Effector memory CD8-positive, alpha-beta T cell (primary cell): Measurements from ENCODE around the gene GARNL3.

Experiments used
- ATAC-seq: fragments of 150-1000 bp; cut with Tn5 transposase; replicated peaks from 2 replicates; pipeline ENCODE4 v1.10.0; 2021; ENCODE audit warnings: mild to moderate bottlenecking, moderate library complexity
- DNase-seq, 3 experiments: peaks; one replicate each; pipeline ENCODE4 v3.0.0; 2021
- H3K27ac Mint-ChIP-seq, 2 donors: one replicate each; pipeline ENCODE4 v1.8.0; 2022; ENCODE audit warnings: mild to moderate bottlenecking in 2 of 2, mixed read lengths in 2 of 2, moderate library complexity in 2 of 2
- H3K27me3 Mint-ChIP-seq, 2 donors: one replicate each; pipeline ENCODE4 v1.8.0; 2022; ENCODE audit warnings: mixed read lengths in 2 of 2
- H3K36me3 Mint-ChIP-seq: one replicate; pipeline ENCODE4 v1.8.0; 2022; ENCODE audit warnings: mild to moderate bottlenecking, moderate library complexity, mixed read lengths; ENCODE audit not compliant: insufficient read depth
- H3K4me1 Mint-ChIP-seq, 2 donors: one replicate each; pipeline ENCODE4 v1.8.0; 2022; ENCODE audit warnings: low read depth in 2 of 2, mixed read lengths in 2 of 2
- H3K4me3 Mint-ChIP-seq, 2 donors: one replicate each; pipeline ENCODE4 v1.8.0; 2022; ENCODE audit warnings: mild to moderate bottlenecking in 2 of 2, mixed read lengths in 2 of 2, moderate library complexity in 2 of 2
- H3K9me3 Mint-ChIP-seq, 2 donors: one replicate each; pipeline ENCODE4 v1.8.0; 2022; ENCODE audit warnings: mixed read lengths in 2 of 2

The GARNL3 gene

DNA sequence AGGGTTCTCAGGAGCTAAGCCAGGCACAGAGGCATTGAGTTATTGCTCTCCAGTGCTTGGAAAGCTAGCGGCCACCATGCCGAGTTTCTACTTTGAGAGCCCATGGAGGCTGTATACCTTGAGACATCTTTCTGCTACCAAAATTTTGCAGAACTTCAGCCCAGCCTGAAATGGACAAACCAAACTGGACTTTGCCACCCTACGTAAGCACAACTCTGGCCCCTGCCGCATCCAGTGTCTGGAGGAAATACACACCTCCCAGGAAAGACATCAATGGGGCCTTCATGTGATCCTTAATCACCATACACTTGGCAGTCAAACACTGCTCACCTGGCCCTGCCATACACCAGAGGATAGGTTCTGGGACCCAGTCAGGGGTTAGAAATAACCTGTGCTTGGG, 27.8 kb downstream of the GARNL3 start:
- ATAC-seq (no peak), DNase-seq (no peak)
- Mint-ChIP-seq H3K27me3 (peaks cover 20 to 22% of the 10 kb centered on the region in 2 donors), H3K9me3 (no peaks in the 10 kb centered on the region), H3K27ac (no peak overlapping the region), H3K4me3 (no peak overlapping the region), H3K4me1 (peaks cover 0 to 2% of the 10 kb centered on the region in 2 donors), H3K36me3 (peaks cover 3% of the 10 kb centered on the region)

DNA sequence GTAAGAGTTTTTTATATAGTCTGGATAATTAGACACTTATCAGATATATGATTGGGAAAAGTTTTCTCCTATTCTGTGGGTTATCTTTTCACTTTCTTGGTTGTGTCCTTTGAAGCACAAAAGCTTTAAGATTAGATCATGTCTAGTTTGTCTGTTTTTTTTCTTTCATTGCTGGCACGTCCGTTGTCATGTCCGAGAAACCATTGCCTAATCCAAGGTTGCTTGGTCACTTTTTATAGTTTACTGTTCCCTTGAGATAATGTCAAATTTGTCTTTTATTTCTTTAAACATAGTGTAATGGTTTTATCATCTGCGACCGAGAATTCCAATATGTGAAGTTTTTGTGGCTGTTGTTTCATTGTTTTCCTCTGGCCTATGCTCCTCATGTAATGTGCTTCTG, 28.8 kb downstream of the GARNL3 start:
- DNase-seq = no peak
- Mint-ChIP-seq H3K27ac (no peak overlapping the region), H3K4me1 (peaks cover 0 to 2% of the 10 kb centered on the region in 2 donors), H3K9me3 (no peaks in the 10 kb centered on the region), H3K36me3 (peaks cover 3% of the 10 kb centered on the region), H3K27me3 (peaks cover 12% of the 10 kb centered on the region in 2 donors), H3K4me3 (no peak overlapping the region)
- ATAC-seq = no peak

DNA sequence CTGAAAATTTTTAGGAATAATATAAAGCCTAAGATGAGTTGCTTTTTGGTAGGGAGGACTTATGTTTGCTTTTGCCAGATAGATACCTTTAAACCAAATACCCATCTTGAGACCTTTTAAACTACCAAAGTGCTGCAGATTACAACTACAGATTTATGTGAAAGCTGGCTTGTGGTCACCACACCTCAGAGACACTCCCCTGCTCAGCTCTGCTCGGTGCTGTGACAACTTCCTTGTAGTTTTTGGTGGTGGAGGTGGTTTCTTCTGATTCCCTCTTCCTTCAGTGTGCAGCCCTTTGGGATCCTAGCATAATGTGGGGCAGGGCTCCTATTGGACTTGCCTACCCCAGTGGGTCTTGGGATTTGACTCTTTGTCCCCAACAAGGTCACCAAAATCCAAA, 29.2 kb downstream of the GARNL3 start:
- no peak overlapping the region for H3K4me3 Mint-ChIP-seq
- H3K4me1 Mint-ChIP-seq = peaks cover 0 to 2% of the 10 kb centered on the region in 2 donors
- H3K27me3 Mint-ChIP-seq = peaks cover 8 to 10% of the 10 kb centered on the region in 2 donors
- DNase-seq (no peak), ATAC-seq (no peak)
- no peaks in the 10 kb centered on the region for H3K9me3 Mint-ChIP-seq
- no peak overlapping the region for H3K27ac Mint-ChIP-seq
- H3K36me3 Mint-ChIP-seq = peaks cover 3% of the 10 kb centered on the region

DNA sequence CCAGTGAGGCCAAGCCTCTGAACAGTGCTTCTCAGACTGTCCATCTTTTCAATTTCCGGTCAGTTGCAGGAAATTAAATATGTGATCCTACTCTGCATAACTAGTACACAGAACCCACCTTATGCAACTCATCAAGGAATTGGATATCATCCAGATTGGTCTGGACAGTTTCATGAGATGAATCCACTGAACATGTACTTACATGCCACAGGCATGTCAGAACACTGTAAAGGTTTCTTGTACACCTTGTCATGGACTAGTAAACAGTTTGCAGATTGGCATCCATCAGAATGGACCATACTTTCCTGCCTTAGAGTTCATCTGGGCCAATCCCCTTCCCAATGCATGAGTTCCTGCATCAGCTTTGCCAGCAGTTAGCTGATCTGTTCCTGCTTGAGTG, 30.4 kb downstream of the GARNL3 start:
- Mint-ChIP-seq H3K36me3 (peaks cover 3% of the 10 kb centered on the region), H3K4me1 (peaks cover 0 to 2% of the 10 kb centered on the region in 2 donors), H3K9me3 (no peaks in the 10 kb centered on the region), H3K27ac (no peak overlapping the region), H3K4me3 (no peak overlapping the region), H3K27me3 (no peaks in the 10 kb centered on the region)
- DNase-seq = no peak
- no peak for ATAC-seq

DNA sequence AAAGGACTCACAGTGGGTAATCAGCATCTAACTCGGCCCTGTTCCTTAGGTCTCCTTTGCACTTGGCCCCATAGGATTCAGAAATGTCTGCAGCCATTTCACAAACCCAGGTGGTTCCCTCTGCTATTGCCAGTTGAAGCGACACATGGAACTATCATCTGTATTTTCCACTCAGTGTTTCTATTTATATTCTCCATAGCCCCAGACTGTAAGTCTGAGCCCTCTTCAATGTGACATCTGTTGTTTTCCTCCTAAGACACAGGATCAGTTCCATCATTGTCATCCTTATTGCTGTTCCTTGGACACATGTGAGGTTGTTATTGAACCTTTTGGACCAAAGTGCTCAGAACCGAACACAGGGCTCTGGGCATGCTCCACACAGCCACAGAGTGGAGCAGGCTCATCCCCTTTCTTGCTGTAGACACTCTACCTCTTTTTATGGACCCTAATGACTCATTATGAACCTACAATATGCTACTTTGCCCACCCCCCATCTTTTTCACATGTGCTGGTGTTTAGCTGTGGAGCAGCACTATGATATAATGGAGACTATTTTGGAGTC, 36.4 kb downstream of the GARNL3 start:
- ATAC-seq (no peak), DNase-seq (no peak)
- H3K27me3 Mint-ChIP-seq = no peaks in the 10 kb centered on the region
- H3K4me1 Mint-ChIP-seq = no peaks in the 10 kb centered on the region
- H3K9me3 Mint-ChIP-seq = no peaks in the 10 kb centered on the region
- no peak overlapping the region for H3K27ac Mint-ChIP-seq
- H3K4me3 Mint-ChIP-seq = no peak overlapping the region
- H3K36me3 Mint-ChIP-seq = peaks cover 4% of the 10 kb centered on the region

DNA sequence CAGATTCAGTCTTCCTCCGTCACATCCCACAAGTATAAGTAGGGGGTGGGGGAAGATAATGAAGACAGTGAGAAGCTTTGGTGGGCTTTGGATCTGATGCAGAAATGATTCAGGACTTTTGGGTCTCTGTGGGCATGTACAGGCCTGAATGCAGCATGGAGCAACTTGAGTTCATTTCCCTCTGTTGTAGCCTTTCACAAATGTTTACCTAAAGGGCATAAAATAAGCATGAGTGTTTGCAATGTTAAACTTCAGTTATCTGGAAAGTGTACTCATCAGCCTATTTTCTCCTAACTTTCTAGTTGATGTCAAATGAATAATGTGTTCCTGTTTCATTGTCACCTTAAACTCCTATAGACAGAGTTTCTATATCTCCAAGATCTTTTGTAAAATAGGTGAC, 39.3 kb downstream of the GARNL3 start:
- Mint-ChIP-seq H3K27me3 (no peaks in the 10 kb centered on the region), H3K36me3 (peaks cover 4% of the 10 kb centered on the region), H3K4me1 (no peaks in the 10 kb centered on the region), H3K27ac (no peak overlapping the region), H3K9me3 (no peaks in the 10 kb centered on the region), H3K4me3 (no peak overlapping the region)
- DNase-seq (no peak), ATAC-seq (no peak)

DNA sequence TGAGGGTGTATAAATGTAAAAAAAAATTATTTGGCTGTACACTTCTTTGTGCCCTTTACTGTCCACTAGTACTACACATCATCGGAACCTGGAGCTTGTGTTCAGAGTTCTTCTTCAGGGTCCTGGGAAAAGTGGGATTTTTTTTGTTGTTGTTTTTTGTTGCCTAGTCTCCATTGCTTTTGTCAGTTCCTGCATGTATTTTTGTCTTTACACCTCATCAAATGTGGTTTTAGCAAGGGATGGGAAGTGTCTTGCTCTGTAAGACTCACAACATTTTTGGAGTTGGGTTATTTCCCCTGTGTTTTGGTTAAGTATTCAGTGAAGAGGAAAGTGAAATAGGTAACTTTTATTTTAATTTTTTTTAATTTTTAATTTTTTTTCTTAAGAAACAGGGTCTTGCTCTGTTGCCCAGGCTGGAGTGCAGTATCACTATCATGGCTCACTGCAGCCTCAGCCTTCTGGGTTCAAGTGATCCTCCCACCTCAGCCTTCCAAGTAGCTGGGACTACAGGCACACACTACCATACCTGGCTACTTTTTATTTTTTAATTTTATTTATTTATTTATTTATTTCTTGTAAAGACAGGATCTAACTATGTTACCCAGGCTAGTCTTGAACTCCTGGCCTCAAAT, 40.7 kb downstream of the GARNL3 start:
- no peaks in the 10 kb centered on the region for H3K9me3 Mint-ChIP-seq
- peaks cover 4% of the 10 kb centered on the region for H3K36me3 Mint-ChIP-seq
- no peak overlapping the region for H3K27ac Mint-ChIP-seq
- no peaks in the 10 kb centered on the region for H3K27me3 Mint-ChIP-seq
- ATAC-seq = no peak
- H3K4me1 Mint-ChIP-seq = no peaks in the 10 kb centered on the region
- no peak for DNase-seq
- H3K4me3 Mint-ChIP-seq = no peak overlapping the region

DNA sequence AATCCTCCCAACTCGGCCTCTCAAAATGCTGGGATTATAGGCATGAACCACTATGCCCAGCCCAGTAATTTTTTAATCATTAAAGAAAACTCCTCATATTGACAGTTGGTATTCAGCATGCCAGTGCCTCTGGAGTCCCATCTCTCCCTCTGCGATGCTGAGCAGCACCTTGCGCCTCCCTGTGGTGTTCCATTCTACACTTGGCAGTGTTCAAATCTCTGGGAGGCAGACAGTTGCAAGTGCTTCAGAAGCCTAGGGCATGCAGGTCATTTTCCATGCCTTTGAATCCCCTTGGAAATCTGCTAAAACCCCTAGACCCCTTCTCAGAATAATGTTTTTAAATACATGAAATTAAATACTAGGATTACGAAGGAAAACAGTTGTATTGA, 41.3 kb downstream of the GARNL3 start:
- no peak for ATAC-seq
- DNase-seq = no peak
- Mint-ChIP-seq H3K4me3 (no peak overlapping the region), H3K9me3 (no peaks in the 10 kb centered on the region), H3K27ac (no peak overlapping the region), H3K27me3 (no peaks in the 10 kb centered on the region), H3K36me3 (peaks cover 4% of the 10 kb centered on the region), H3K4me1 (no peaks in the 10 kb centered on the region)

DNA sequence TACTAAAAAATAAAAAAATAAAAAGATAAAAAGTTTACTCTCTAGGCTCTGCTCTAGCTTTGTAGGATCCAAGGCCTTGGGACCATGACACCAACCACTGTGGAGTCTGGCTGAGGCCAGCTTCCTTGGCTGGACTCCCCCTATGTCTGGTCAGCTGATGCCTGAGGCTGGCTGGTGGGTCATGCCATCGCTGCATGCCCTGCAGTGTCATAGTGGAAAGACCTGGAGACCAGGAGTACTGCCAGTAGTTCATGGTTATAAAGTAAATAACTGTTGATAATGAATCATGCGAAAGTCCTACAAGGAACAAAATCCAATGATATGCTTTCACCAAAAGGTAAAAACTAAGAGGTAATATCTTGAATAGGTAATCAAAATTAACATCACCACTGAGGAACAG, 43.2 kb downstream of the GARNL3 start:
- no peak overlapping the region for H3K27ac Mint-ChIP-seq
- H3K4me3 Mint-ChIP-seq = no peak overlapping the region
- H3K4me1 Mint-ChIP-seq = no peaks in the 10 kb centered on the region
- DNase-seq = no peak
- no peaks in the 10 kb centered on the region for H3K9me3 Mint-ChIP-seq
- no peaks in the 10 kb centered on the region for H3K27me3 Mint-ChIP-seq
- peaks cover 1% of the 10 kb centered on the region for H3K36me3 Mint-ChIP-seq
- no peak for ATAC-seq

DNA sequence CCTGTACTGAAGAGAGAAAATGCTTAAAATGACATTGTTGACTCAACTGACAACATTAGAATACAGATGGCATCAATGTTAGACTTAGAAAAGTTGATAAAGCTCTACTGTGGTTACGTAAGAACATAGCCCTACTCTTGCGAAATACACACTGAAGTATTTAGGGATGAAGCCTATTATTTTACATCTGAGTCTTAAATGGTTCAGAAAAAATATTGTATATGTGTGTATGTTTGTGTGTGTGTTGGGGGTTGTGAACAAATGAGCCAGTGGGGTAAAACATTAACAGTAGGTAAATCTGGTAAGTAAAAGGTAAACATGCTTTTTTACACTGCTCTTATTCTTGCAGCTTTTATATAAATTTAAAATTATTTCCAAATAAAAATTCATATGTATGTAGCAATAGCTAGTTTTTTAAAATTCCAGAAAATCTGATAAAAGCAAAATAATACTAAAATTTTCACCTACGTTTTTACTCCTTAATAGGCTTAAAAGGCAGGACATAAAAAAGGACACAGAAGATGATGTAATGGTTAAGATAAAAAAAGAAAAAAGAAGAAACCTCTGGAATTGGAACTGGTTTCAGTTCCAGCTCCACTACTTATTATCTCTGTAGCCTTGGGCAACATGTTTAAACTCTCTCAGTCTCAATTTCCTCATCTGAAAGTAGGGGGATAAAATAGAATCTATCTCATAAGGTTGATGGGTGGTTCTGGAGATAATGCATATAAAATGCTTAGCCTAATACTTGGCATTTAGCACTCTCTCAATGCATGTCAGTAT, 44.3 kb downstream of the GARNL3 start:
- H3K27ac Mint-ChIP-seq = no peak overlapping the region
- H3K36me3 Mint-ChIP-seq = no peaks in the 10 kb centered on the region
- DNase-seq (no peak), ATAC-seq (no peak)
- no peaks in the 10 kb centered on the region for H3K9me3 Mint-ChIP-seq
- no peaks in the 10 kb centered on the region for H3K4me1 Mint-ChIP-seq
- no peaks in the 10 kb centered on the region for H3K27me3 Mint-ChIP-seq
- no peak overlapping the region for H3K4me3 Mint-ChIP-seq

DNA sequence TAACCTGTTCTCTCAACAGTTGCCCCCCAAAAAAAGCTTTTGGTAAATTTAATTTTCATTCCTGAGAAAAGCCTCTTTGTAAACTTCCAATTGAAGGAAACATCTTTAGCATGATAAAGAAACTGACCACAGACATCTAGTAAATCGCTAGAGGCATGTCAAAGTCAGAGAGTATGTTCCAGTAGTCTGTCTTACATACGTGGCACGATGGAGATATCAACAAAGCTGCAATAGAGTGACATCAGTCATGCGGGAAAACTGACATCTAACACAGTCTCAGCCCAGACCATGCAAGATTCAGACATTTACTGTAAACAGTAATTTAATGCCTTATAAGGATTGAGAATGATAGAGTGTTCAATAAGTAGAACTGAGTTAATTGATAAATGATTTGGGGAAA, 45.1 kb downstream of the GARNL3 start:
- H3K9me3 Mint-ChIP-seq = no peaks in the 10 kb centered on the region
- H3K4me1 Mint-ChIP-seq = no peaks in the 10 kb centered on the region
- ATAC-seq (no peak), DNase-seq (no peak)
- no peaks in the 10 kb centered on the region for H3K27me3 Mint-ChIP-seq
- H3K4me3 Mint-ChIP-seq = no peak overlapping the region
- no peak overlapping the region for H3K27ac Mint-ChIP-seq
- H3K36me3 Mint-ChIP-seq = no peaks in the 10 kb centered on the region

DNA sequence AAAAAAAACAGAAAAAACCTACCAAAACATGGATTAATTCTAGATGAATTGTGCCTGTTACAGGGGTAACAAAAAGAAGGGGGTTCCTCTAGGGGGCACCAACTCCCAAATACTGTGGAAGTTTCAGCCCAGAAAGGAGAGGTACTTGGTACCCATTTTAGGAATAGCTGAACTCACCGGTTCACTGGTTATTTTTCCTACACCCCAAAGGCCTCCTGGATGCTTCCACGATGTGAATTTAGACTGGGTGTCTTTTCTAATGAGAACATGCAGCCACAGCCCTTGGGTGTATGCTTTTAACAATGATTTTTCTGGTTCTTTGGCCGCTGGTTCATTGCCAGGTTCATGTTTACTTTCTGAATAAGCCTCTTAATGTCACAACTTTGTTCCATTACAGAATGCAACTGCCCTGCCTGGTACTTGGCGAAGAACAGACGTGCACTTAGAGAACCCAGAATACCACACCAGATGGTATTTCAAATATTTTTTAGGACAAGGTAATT, 46.7 kb downstream of the GARNL3 start:
- peak; percentile 22 for ATAC-seq

DNA sequence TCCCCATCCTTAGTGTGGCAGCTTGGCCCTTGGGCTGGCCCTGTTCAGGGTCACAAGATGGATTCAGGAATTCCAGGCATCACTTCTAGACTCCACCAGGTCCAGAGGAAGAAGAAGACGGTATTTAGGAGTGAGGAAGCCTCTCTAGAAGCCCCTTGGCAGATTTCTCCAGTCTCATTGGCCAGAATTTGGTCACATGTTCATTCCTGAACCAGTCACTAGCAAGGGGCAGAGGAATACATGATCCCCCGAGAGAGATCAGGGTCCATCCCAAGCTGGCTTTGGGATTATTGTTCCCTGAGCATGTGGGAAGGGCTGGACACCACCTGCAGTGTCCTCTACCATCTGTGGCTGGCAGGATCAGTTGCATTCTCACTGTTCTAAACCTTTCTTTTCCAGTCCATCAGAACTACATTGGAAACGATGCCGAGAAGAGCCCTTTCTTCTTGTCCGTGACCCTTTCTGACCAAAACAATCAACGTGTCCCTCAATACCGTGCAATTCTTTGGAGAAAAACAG, 48.5 kb downstream of the GARNL3 start:
- H3K9me3 Mint-ChIP-seq = no peaks in the 10 kb centered on the region
- DNase-seq = no peak
- H3K27me3 Mint-ChIP-seq = no peaks in the 10 kb centered on the region
- no peak overlapping the region for H3K27ac Mint-ChIP-seq
- no peak overlapping the region for H3K4me3 Mint-ChIP-seq
- ATAC-seq = no peak
- no peaks in the 10 kb centered on the region for H3K4me1 Mint-ChIP-seq
- no peaks in the 10 kb centered on the region for H3K36me3 Mint-ChIP-seq

More for the DNA sequence above, 46.7 kb downstream of the GARNL3 start:
- no peaks in the 10 kb centered on the region for H3K9me3 Mint-ChIP-seq
- peak in 2 of 3 experiments; percentile 18 to 29 for DNase-seq
- no peak overlapping the region for H3K4me3 Mint-ChIP-seq
- no peaks in the 10 kb centered on the region for H3K36me3 Mint-ChIP-seq
- no peaks in the 10 kb centered on the region for H3K4me1 Mint-ChIP-seq
- H3K27me3 Mint-ChIP-seq = no peaks in the 10 kb centered on the region
- H3K27ac Mint-ChIP-seq = peak overlapping the region in 1 of 2 donors; percentile 4

DNA sequence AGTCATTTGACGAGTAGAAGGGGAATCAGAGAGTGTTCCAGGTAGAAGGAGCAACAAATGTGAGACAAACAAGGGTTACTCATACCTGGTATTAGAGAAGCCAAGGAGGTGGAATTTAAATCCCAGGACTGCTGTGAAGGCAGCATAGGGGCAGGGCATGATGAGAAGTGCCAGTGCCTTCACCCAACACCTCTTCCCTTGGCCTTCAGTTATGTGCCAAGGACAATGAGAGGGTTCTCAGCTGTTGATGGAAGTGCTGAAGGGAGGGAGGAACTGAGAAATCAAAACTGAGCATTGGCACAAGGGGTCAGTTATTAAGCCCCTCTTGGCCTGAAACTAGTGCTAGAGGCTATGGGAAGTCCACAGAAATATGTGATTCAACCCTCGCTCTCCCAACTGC, 50.3 kb downstream of the GARNL3 start:
- H3K36me3 Mint-ChIP-seq = no peaks in the 10 kb centered on the region
- H3K27ac Mint-ChIP-seq = no peak overlapping the region
- no peak overlapping the region for H3K4me3 Mint-ChIP-seq
- DNase-seq = no peak
- no peak for ATAC-seq
- no peaks in the 10 kb centered on the region for H3K9me3 Mint-ChIP-seq
- H3K4me1 Mint-ChIP-seq = no peaks in the 10 kb centered on the region
- no peaks in the 10 kb centered on the region for H3K27me3 Mint-ChIP-seq
